SW 1271 (cell line): ENCODE results near the gene SLC13A1.

Experiments used
- DNase-seq, 2 experiments: peaks; one replicate each; lab custom pipeline; 2025; lab: John Stamatoyannopoulos, UW

SLC13A1 gene

DNA sequence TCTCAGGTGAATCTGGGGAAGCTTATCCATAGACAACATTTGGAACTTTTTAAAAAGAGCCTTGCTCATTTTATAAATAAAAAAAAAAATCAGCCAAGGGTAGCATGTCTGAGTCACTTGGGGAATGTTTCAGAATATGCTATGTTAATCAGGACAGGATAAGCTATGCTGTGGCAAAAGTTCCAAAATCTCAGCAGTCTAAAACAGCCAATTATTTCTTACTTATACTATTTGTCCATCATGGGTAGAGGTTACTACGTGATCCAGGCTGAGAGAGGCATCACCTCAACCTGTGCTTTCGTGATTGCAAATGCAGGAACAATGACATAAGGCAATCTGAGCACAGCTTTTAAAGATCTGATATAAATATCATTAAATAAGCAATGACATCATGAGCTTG is 6.5 kb downstream of the SLC13A1 start:
- DNase-seq: no peak

- no peak for DNase-seq
These were observed 8.6 kb downstream of the SLC13A1 start for GRCh38 chr7:123191132-123191531.

DNA sequence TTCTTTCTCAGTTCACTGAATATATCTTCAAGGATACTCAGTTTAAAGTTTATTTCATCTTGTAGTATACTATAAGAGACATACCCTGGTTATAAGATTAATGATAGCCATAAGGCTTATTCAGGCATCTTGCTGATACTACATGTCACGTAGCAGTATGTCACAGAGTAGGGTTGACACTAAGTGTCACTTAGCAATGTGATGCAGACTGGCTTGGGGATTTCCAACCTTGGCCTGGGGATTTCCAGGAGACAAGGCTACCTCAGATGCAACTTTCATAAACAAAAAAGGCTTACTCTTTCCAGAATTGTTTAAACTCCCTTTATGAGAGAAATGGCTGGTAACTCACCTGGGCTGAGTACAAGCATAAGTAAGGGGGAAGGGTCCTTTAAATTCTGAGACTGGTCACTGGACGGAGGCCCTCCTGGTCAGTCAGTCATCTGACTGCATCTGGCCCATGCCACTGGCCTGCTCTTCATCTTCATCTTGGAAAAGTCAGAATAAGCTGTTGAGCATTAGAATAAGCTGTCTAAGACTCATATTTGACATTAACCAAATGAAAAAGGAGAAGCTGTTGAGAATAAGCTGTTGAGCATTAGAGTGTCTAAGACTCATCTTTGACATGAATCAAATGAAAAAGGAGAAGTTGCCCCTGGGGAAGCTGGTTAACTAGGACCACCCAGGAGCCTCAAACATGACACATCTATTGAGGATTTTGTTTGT is 9.5 kb downstream of the SLC13A1 start:
- no peak for DNase-seq

- no peak for DNase-seq
These were observed 14.0 kb downstream of the SLC13A1 start for GRCh38 chr7:123185756-123186155.

- DNase-seq: peak in 1 of 2 experiments; percentile 2
These were observed 15.5 kb downstream of the SLC13A1 start for GRCh38 chr7:123184271-123184670.

- no peak for DNase-seq
These were observed 16.3 kb downstream of the SLC13A1 start for GRCh38 chr7:123183431-123183830.

- no peak for DNase-seq
These were observed 22.3 kb downstream of the SLC13A1 start for GRCh38 chr7:123177442-123177841.

DNA sequence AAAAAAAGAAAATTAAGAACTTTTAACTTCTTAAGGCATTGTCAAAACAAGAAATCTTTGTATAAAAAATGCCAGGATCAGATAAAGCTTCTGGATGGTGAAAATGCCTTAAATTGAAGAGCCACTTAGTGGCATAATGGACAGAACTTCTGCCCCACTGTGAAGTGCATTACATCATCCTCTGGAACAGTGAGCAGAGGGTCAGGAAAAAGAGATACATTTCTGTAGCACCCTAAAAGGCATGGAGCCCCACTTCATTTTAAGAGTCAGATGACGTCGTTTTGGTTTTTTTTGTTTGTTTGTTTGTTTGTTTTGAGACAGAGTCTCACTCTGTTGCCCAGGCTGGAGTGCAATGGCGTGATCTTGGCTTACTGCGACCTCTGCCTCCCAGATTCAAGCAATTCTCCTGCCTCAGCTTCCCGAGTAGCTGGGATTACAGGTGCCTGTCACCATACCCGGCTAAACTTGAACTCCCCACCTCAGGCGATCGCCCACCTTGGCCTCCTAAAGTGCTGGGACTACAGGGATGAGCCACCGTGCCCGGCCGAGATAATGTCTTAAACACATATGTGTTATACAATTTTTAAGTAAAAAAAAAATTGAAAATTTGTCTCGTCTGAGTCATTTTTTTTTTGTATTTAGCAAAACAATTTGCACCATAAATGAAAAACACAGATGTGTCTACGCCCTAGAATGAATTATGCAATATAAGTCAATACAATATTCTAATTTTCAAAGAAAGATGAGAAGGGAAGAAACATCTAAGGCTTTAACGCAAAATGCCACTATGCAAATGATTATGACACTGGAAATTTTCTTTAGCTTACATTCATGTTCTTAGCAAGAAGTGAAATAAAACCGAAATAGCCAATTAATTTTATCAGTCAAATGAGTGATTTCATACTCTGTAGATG is 29.2 kb downstream of the SLC13A1 start:
- no peak for DNase-seq

DNA sequence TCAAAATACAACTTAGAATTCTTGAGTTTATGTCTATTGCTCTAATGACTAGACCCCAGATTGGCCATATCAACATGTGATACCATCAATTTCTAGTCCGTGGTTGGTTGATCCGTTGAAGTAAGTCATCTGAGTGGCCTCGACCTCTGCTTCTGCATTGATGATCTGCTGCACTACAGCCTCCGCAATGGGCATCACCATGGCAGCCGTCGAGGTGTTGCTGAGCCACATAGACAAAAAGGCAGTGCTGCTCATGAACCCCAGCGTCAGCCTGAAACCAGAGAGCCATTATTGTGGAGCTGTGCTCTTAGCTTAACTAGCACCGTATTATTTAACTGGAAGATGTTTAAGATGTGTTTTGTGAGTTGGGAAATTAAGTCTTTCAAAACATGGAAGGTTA is 30.7 kb downstream of the SLC13A1 start:
- no peak for DNase-seq

DNA sequence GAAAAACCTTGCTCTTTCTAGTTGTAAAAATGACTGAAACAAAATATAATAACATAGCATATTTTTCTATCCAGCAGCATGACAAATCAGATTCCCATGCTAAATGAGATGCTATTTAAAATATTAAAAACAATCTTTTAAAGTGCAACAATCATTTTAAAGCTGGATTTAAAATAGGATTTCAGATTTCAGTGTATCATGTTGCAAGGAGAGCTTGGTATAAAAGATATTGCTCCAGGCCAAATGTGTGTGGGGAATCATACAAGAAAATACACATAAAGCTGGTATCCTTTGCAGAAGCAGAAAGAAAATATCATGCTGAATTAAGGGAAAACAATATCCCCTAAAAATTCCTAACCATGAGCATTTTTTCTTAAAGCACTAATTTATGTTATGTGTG is 42.2 kb downstream of the SLC13A1 start:
- DNase-seq: no peak

- no peak for DNase-seq
These were observed 44.2 kb downstream of the SLC13A1 start for GRCh38 chr7:123155571-123155970.

- peak; percentile 42 to 69 for DNase-seq
These were observed 45.4 kb downstream of the SLC13A1 start for GRCh38 chr7:123154231-123154860.

GRCh38 chr7:123151443-123151842 is 48.3 kb downstream of the SLC13A1 start:
- DNase-seq: no peak

- DNase-seq: no peak
These were observed 51.0 kb downstream of the SLC13A1 start for GRCh38 chr7:123148813-123149212.

DNA sequence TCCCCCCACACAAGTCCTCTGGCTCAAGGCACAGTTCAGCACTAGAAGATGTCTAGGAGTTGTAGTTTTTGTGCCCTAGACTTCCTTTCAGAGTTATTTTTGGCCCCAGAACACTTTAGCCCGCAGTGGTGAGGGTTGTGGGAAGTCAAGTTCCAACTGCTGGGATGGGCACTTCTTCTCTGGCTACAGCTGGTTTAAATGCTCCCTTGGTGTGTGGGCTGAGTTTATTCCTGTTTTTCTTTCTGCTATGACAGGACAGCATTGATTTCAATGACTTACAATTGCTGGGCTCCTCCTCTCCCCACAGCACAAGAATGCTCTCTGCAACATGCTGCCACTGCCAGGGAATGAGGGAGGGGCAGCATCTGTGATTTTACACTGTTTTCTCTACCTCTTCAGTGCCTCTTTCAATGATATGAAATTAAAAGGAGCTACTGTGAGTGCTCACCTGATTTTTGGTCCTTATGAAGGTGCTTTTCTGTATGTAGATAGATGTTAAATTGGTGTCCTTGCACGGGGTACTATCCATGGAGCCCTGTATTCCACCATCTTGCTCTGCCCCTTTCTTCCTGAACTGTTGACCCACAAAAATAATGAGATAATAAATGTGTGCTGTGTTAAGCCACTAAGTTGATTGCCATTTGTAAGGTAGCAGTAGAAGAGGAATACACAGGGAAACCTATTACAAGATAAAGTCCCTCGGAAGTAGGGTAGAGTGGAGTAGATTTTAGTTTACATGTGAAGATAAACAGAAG is 56.3 kb downstream of the SLC13A1 start:
- no peak for DNase-seq

DNA sequence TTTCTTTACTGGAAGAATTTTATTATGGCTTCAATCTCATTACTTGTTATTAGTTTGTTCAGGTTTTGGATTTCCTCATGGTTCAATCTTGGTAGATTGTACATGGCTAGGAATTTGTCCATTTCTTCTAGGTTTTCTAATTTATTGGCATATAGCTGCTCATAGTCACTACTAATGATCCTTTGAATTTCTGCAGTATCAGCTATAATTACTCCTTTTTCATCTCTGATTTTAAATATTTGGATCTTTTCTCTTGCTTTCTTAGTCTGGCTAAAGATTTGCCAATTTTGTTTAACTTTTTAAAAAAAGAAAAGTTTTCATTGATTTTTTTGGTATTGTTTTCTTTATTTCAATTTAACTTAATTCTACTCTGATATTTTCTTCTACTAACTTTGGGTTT is 59.2 kb downstream of the SLC13A1 start:
- no peak for DNase-seq

- DNase-seq: no peak
These were observed 63.8 kb downstream of the SLC13A1 start for GRCh38 chr7:123135960-123136359.

GRCh38 chr7:123133924-123134323 is 65.8 kb downstream of the SLC13A1 start:
- DNase-seq: no peak

- no peak for DNase-seq
These were observed 67.8 kb downstream of the SLC13A1 start for GRCh38 chr7:123131961-123132360.

DNA sequence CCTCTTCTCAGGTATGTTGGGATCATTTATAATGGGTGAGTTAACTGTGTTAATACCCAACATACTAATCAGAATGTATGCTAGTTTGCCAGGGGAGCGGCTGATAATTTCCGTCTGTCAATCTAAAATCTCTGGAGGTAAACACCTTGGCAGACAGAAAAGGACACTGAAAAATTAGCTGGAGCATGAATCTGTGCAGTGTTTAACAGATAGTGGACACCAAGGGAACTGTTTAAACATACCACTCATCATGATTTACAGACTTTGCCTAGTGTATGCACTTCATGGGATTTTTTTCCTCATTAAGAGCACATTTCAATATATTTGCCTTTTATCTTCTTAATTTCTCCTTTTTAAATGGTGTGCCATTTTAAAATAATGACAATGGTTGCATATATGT is 68.2 kb downstream of the SLC13A1 start:
- no peak for DNase-seq

- no peak for DNase-seq
These were observed 68.6 kb downstream of the SLC13A1 start for GRCh38 chr7:123131140-123131539.

DNA sequence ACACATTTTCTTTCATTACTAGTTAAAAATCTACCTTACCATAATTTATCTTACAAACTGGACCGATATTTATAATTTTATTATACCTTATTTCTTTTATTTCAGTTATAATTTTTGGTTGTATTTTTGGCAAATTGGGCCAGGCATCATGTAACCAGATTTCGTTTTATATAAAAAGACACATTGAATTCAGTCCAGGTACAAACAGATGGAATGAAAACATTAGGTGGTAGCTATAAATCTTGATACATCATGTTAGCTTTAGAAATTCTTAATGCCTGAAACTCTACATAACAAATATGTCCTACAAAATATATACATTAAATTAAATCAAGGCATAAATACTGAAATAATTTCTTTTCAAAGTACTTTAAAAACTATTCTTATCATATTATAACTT is 73.1 kb downstream of the SLC13A1 start:
- DNase-seq: no peak
